ENCODE data around the gene IGSF9B. TPM values are rescaled to one million over a fixed set of nuclear protein-coding genes. Genes with fewer than 3 reads are reported as not detected.

The IGSF9B gene
- total and polyA plus RNA-seq, 3 experiments from 2014 or later, result 1.4 to 15.2 (median 12.2) TPM

DNA sequence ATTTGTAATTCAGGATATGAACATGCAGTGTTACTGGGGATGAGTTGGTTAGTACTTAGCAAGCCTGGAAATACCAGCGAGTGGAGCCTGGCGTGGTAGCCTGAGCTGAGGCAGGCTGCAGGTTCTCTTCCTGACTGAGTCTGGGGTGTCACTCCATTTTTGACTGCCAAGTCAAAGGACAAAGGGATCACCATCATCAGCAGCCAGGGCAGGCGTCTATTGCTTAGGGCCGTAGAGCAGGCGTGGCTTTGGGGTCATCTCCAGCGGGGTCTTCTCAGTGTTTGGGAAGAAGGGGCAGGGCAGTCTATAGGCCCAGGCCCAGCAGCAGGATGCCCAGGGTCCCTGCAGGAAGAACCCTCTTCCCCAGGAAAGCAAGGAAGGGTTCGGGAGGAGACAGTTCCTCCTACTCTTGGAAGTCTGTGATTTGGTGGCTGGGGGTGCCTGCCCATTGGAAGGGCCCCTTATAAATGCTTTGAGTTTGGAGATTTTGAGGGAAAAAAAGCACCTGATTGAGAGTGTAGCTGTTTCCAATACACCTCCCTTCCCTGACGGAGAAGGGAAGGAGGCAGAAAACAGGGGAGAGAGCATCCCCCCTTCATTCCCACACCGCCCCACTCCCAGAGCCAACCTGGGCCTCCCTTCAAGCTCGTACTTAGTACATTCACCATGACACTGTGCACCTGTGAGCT, 60.0 kb downstream of the IGSF9B start:
- Histone ChIP-seq H3K36me3 (ENCODE audit: insufficient read depth, low read length) (no peaks in the 10 kb centered on the region), H3K4me3 (ENCODE audit: low read length) (no peak overlapping the region), H3K27ac (ENCODE audit: low read depth, low read length) (no peak overlapping the region), H3K27me3 (ENCODE audit: insufficient read depth, low read length, poor library complexity, severe bottlenecking) (no peaks in the 10 kb centered on the region), H3K9me3 (ENCODE audit: low read length) (no peaks in the 10 kb centered on the region), H3K4me1 (ENCODE audit: insufficient read depth, low read length) (no peaks in the 10 kb centered on the region)
- H3K4me1 Mint-ChIP-seq, result no peaks in the 10 kb centered on the region
- peaks cover 6 to 11% of the 10 kb centered on the region in 2 donors for H3K27me3 Mint-ChIP-seq
- H3K36me3 Mint-ChIP-seq, result peaks cover 0 to 4% (median 3%) of the 10 kb centered on the region in 3 donors
- ChIA-PET POLR2A (no interaction called here), CTCF (no interaction called here)
- no peaks in the 10 kb centered on the region for H3K9me3 Mint-ChIP-seq
- no peak overlapping the region for H3K27ac Mint-ChIP-seq
- DNase-seq, result no peak
- H3K4me3 Mint-ChIP-seq, result no peak overlapping the region

DNA sequence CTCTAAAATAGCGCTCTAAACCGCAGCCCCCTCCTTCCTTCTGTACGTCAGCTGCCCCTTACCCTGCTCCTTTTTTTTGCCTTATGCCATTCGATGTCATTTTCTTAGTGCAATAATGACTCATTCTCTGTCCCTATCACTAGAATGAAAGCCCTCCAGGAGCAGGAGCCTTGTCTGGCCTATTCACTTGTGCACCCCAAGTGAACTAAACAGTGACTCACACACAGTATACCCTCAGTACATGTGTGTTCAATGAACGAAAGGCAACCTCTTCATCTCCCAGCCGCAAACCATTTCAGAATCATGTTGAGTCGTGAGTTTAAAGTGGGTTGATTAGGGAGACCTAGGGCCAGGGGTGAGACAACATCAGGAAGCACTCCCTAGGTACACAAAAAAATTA, 60.7 kb downstream of the IGSF9B start:
- Histone ChIP-seq H3K4me3 (ENCODE audit: low read length) (no peak overlapping the region), H3K27me3 (ENCODE audit: insufficient read depth, low read length, poor library complexity, severe bottlenecking) (no peaks in the 10 kb centered on the region), H3K27ac (ENCODE audit: low read depth, low read length) (no peak overlapping the region), H3K9me3 (ENCODE audit: low read length) (no peaks in the 10 kb centered on the region), H3K4me1 (ENCODE audit: insufficient read depth, low read length) (no peaks in the 10 kb centered on the region), H3K36me3 (ENCODE audit: insufficient read depth, low read length) (no peaks in the 10 kb centered on the region)
- Mint-ChIP-seq H3K9me3 (no peaks in the 10 kb centered on the region), H3K27me3 (peaks cover 11 to 12% of the 10 kb centered on the region in 2 donors), H3K27ac (no peak overlapping the region), H3K4me3 (no peak overlapping the region), H3K4me1 (no peaks in the 10 kb centered on the region), H3K36me3 (peaks cover 0 to 4% (median 3%) of the 10 kb centered on the region in 3 donors)
- ChIA-PET CTCF (no interaction called here), POLR2A (no interaction called here)
- DNase-seq, result no peak

DNA sequence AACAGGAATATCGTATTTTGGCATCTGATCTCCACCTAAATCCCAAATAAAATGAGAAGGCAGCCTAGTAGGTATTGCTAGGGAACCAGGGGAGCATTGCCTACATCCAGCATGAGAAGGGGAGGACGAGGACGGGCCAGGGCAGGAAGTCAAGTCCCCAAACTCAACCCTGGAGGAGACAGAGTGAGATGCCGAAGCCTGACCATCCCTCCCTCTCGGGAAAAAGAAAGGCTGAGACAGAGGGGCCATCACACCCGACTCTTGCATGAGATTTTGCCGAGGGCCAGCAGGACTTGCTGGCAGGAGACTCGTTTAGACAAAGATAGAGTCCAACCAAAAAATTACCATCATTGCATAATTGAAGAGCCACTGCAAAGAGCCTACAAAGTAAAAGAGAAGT, 61.2 kb downstream of the IGSF9B start:
- Mint-ChIP-seq H3K36me3 (peaks cover 0 to 4% (median 3%) of the 10 kb centered on the region in 3 donors), H3K27ac (no peak overlapping the region), H3K4me3 (no peak overlapping the region), H3K27me3 (peaks cover 11 to 12% of the 10 kb centered on the region in 2 donors), H3K4me1 (no peaks in the 10 kb centered on the region), H3K9me3 (no peaks in the 10 kb centered on the region)
- no peaks in the 10 kb centered on the region for H3K4me1 ChIP-seq (ENCODE audit: insufficient read depth, low read length)
- DNase-seq, result no peak
- H3K4me3 ChIP-seq (ENCODE audit: low read length), result no peak overlapping the region
- ChIA-PET CTCF (no interaction called here), POLR2A (no interaction called here)
- H3K27me3 ChIP-seq (ENCODE audit: insufficient read depth, low read length, poor library complexity, severe bottlenecking), result no peaks in the 10 kb centered on the region
- H3K27ac ChIP-seq (ENCODE audit: low read depth, low read length), result no peak overlapping the region
- no peaks in the 10 kb centered on the region for H3K9me3 ChIP-seq (ENCODE audit: low read length)
- no peaks in the 10 kb centered on the region for H3K36me3 ChIP-seq (ENCODE audit: insufficient read depth, low read length)

DNA sequence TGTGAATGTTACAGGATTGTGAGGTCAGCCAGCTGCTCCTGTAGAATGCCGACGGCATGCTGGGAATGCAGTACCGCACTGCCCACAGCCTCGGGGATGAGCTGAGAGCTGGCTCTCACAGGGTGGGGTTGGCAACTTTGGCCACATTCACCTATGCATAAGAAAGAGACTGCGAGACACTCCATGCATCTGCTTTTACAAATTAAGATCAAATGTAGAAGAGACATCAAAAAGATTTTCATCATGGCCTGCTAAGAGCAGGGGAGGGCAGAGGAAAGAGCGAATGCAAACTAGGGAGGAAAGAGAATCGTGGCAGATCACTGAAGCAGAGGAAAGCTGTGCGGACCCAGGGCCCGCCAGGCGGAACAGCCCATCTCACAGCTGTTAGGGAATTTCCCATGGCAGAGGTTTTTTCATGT, 61.7 kb downstream of the IGSF9B start:
- no peaks in the 10 kb centered on the region for H3K27me3 ChIP-seq (ENCODE audit: insufficient read depth, low read length, poor library complexity, severe bottlenecking)
- H3K4me3 Mint-ChIP-seq, result no peak overlapping the region
- no peaks in the 10 kb centered on the region for H3K4me1 ChIP-seq (ENCODE audit: insufficient read depth, low read length)
- H3K27ac ChIP-seq (ENCODE audit: low read depth, low read length), result no peak overlapping the region
- no peaks in the 10 kb centered on the region for H3K9me3 ChIP-seq (ENCODE audit: low read length)
- DNase-seq, result no peak
- ChIA-PET CTCF (no interaction called here), POLR2A (no interaction called here)
- H3K9me3 Mint-ChIP-seq, result no peaks in the 10 kb centered on the region
- peaks cover 11 to 12% of the 10 kb centered on the region in 2 donors for H3K27me3 Mint-ChIP-seq
- H3K4me3 ChIP-seq (ENCODE audit: low read length), result no peak overlapping the region
- no peaks in the 10 kb centered on the region for H3K36me3 ChIP-seq (ENCODE audit: insufficient read depth, low read length)
- peaks cover 0 to 4% (median 3%) of the 10 kb centered on the region in 3 donors for H3K36me3 Mint-ChIP-seq
- H3K4me1 Mint-ChIP-seq, result no peaks in the 10 kb centered on the region
- no peak overlapping the region for H3K27ac Mint-ChIP-seq

- ChIA-PET CTCF (no interaction called here), POLR2A (no interaction called here)
- Histone ChIP-seq H3K4me3 (ENCODE audit: low read length) (no peak overlapping the region), H3K36me3 (ENCODE audit: insufficient read depth, low read length) (no peaks in the 10 kb centered on the region), H3K4me1 (ENCODE audit: insufficient read depth, low read length) (no peaks in the 10 kb centered on the region), H3K27me3 (ENCODE audit: insufficient read depth, low read length, poor library complexity, severe bottlenecking) (peaks cover 3% of the 10 kb centered on the region), H3K9me3 (ENCODE audit: low read length) (no peaks in the 10 kb centered on the region), H3K27ac (ENCODE audit: low read depth, low read length) (no peak overlapping the region)
- Mint-ChIP-seq H3K4me3 (no peak overlapping the region), H3K27me3 (peaks cover 11 to 22% of the 10 kb centered on the region in 2 donors), H3K27ac (no peak overlapping the region), H3K36me3 (peaks cover 0 to 4% (median 2%) of the 10 kb centered on the region in 3 donors), H3K4me1 (no peaks in the 10 kb centered on the region), H3K9me3 (no peaks in the 10 kb centered on the region)
- DNase-seq, result no peak
Observed at GRCh38 chr11:133893381-133893780, 63.4 kb downstream of the IGSF9B start.

DNA sequence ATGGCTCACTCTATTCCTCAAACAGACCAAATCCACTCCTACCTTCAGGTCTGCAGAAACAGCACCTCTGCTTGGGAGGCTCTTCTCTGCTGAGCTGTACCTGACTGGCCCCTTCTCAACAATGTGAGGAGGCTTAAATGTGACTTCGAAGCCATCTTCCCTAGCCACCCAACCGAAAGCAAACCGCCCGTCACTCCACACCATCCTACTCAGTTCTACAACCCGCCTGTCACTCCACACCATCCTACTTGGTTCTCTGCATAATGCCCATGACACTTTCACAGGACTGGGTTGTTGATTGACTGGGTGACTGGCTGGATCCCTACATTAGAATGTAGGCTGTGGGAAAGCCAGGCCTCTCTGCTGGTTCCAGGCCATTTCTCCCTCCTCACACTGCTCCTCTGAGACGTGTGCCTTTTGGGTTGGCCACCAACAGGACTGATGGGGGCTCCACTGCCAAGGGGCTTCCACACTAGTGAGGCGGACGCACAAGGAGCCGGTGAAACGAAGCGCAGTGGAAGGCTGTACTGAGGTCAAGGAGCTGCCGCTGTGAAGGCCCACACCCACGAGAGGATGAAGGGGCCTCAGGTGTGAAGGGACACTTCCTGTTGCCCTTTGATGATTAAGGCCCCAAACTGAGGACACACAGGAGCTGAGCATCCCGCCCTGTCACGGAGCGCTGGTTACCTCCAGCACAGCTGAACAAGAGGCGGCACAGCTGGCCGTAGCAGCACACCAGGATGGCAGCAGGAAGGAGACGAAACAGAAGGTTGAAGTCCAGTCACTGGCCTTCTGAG, 64.0 kb downstream of the IGSF9B start:
- no peaks in the 10 kb centered on the region for H3K4me1 ChIP-seq (ENCODE audit: insufficient read depth, low read length)
- Mint-ChIP-seq H3K27me3 (peaks cover 11 to 27% of the 10 kb centered on the region in 2 donors), H3K4me1 (no peaks in the 10 kb centered on the region), H3K36me3 (peaks cover 0 to 3% (median 2%) of the 10 kb centered on the region in 3 donors), H3K4me3 (no peak overlapping the region), H3K9me3 (no peaks in the 10 kb centered on the region), H3K27ac (no peak overlapping the region)
- CTCF ChIA-PET, result no interaction called here
- no peaks in the 10 kb centered on the region for H3K9me3 ChIP-seq (ENCODE audit: low read length)
- DNase-seq, result no peak
- no peak overlapping the region for H3K4me3 ChIP-seq (ENCODE audit: low read length)
- peaks cover 3% of the 10 kb centered on the region for H3K27me3 ChIP-seq (ENCODE audit: insufficient read depth, low read length, poor library complexity, severe bottlenecking)
- POLR2A ChIA-PET, result no interaction called here
- H3K36me3 ChIP-seq (ENCODE audit: insufficient read depth, low read length), result no peaks in the 10 kb centered on the region
- no peak overlapping the region for H3K27ac ChIP-seq (ENCODE audit: low read depth, low read length)

- H3K27ac Mint-ChIP-seq, result no peak overlapping the region
- H3K4me1 ChIP-seq (ENCODE audit: insufficient read depth, low read length), result no peaks in the 10 kb centered on the region
- no peaks in the 10 kb centered on the region for H3K4me1 Mint-ChIP-seq
- H3K9me3 Mint-ChIP-seq, result no peaks in the 10 kb centered on the region
- H3K9me3 ChIP-seq (ENCODE audit: low read length), result no peaks in the 10 kb centered on the region
- H3K36me3 ChIP-seq (ENCODE audit: insufficient read depth, low read length), result no peaks in the 10 kb centered on the region
- no peak for DNase-seq
- H3K36me3 Mint-ChIP-seq, result peaks cover 0 to 2% (median under 1%) of the 10 kb centered on the region in 3 donors
- H3K27ac ChIP-seq (ENCODE audit: low read depth, low read length), result no peak overlapping the region
- peaks cover 13 to 34% of the 10 kb centered on the region in 2 donors for H3K27me3 Mint-ChIP-seq
- H3K4me3 Mint-ChIP-seq, result no peak overlapping the region
- ChIA-PET POLR2A (no interaction called here), CTCF (no interaction called here)
- H3K27me3 ChIP-seq (ENCODE audit: insufficient read depth, low read length, poor library complexity, severe bottlenecking), result peaks cover 3% of the 10 kb centered on the region
- no peak overlapping the region for H3K4me3 ChIP-seq (ENCODE audit: low read length)
Observed at GRCh38 chr11:133892126-133892525, 64.6 kb downstream of the IGSF9B start.

DNA sequence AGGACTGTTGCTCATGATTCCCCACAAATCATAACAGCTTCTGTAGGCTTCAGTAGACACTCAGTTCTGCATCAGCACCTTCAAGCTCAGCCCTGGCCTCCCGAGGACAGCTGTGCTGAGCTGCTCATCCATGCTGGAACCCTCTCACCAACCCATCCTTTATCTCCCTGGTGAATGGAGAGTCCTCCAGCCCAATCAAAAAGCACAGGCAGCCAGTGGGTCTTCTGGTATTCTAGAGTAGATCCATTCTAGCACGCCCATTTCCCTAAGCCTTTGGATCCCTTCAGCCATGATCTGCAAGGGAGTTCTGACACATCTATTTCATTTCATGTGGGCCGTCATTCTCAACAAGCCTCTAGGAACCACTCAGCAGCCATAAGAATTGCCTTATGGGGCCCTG, 66.9 kb downstream of the IGSF9B start:
- H3K27me3 ChIP-seq (ENCODE audit: insufficient read depth, low read length, poor library complexity, severe bottlenecking), result peaks cover 3% of the 10 kb centered on the region
- POLR2A ChIA-PET, result no interaction called here
- Mint-ChIP-seq H3K4me1 (no peaks in the 10 kb centered on the region), H3K4me3 (no peak overlapping the region), H3K27ac (no peak overlapping the region), H3K27me3 (peaks cover 18 to 44% of the 10 kb centered on the region in 2 donors), H3K9me3 (peaks cover 0 to 2% (median 0%) of the 10 kb centered on the region in 5 donors), H3K36me3 (no peaks in the 10 kb centered on the region)
- CTCF ChIA-PET, result no interaction called here
- H3K27ac ChIP-seq (ENCODE audit: low read depth, low read length), result no peak overlapping the region
- no peaks in the 10 kb centered on the region for H3K36me3 ChIP-seq (ENCODE audit: insufficient read depth, low read length)
- no peak overlapping the region for H3K4me3 ChIP-seq (ENCODE audit: low read length)
- DNase-seq, result no peak
- H3K9me3 ChIP-seq (ENCODE audit: low read length), result no peaks in the 10 kb centered on the region
- H3K4me1 ChIP-seq (ENCODE audit: insufficient read depth, low read length), result no peaks in the 10 kb centered on the region

All from CD8-positive, alpha-beta memory T cell (primary cell).